DOHH2 (cell line): Measurements from ENCODE around the gene TBCE.

ENCODE experiments used
- CTCF ChIP-seq: fragments of 200-600 bp; sonication (generic); IDR thresholded peaks from one replicate; pipeline ENCODE4 v1.5.1; 2014; ENCODE audit warnings: antibody characterized with exemption, mild to moderate bottlenecking, low read depth, low read length; ENCODE audit not compliant: poor library complexity, severe bottlenecking
- EZH2phosphoT487 ChIP-seq: fragments of 200-600 bp; sonication (generic); IDR thresholded peaks from 2 replicates; pipeline ENCODE4 v1.6.1; 2017; ENCODE audit warnings: borderline replicate concordance, mild to moderate bottlenecking, antibody characterized with exemption, low read length, moderate library complexity, mixed read lengths

- TF ChIP-seq CTCF: no peak
- TF ChIP-seq EZH2phosphoT487: no peak
Observed at GRCh38 chr1:235341334-235341733, 25.9 kb upstream of the TBCE start.
